ENCODE measurements around the gene IGSF23. TPM values are rescaled to one million over a fixed set of nuclear protein-coding genes. Genes with fewer than 3 reads are reported as not detected.

The IGSF23 gene
- total RNA-seq, 1 donor from 2014 or later: not detected

- no peaks in the 10 kb centered on the region for H3K27me3 ChIP-seq
- H3K79me2 ChIP-seq (ENCODE audit: low read depth): no peaks in the 10 kb centered on the region
- TF ChIP-seq CTCF (IDR thresholded peaks at IDR 0.05) (no peak), EZH2 (IDR thresholded peaks at IDR 0.05) (no peak), EZH2phosphoT487 (IDR thresholded peaks at IDR 0.05) (no peak)
- H3K4me3 ChIP-seq: no peak overlapping the region
- H3K9ac ChIP-seq: no peak overlapping the region
- Mint-ChIP-seq H3K36me3 (no peaks in the 10 kb centered on the region), H3K27me3 (ENCODE audit: insufficient read depth, low read depth) (peaks cover 2% of the 10 kb centered on the region), H3K9me3 (peaks cover 6% of the 10 kb centered on the region), H3K4me1 (no peaks in the 10 kb centered on the region), H3K4me3 (no peak overlapping the region), H3K27ac (no peak overlapping the region)
- H3K4me1 ChIP-seq: no peaks in the 10 kb centered on the region
- H3F3A ChIP-seq (ENCODE audit: low read depth): no peaks in the 10 kb centered on the region
- no peak overlapping the region for H2AFZ ChIP-seq (replicated peaks)
- DNase-seq (ENCODE audit: low spot score): no peak
- no peak overlapping the region for H3K4me2 ChIP-seq
- no peaks in the 10 kb centered on the region for H3K9me3 ChIP-seq (ENCODE audit: low read depth)
- no peaks in the 10 kb centered on the region for H4K20me1 ChIP-seq (ENCODE audit: low read depth)
- no peaks in the 10 kb centered on the region for H3K36me3 ChIP-seq
- H3K27ac ChIP-seq: no peak overlapping the region
Observed at GRCh38 chr19:44604241-44604640, 9.1 kb upstream of the IGSF23 start.

DNA sequence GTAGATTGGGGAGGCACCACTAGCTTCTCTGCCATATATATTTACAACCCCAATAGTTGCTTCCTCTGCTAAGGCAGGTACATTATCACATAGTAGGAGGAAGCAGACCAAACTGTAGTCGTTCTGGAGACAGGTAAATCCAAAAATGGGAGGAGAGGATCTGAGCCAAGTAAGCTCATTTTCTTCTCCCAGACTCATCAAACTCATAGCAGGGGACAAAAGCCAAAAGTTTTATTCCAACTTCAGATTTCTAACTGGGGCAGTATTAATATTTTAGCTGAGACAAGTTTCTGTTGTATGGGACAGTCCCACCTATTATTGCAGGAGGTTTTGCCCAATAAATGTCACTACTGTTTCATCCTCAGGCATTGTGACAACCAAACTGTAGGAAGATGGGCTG lies 7.8 kb upstream of the IGSF23 start:
- Histone ChIP-seq H2AFZ (replicated peaks) (no peak overlapping the region), H4K20me1 (ENCODE audit: low read depth) (no peaks in the 10 kb centered on the region), H3K79me2 (ENCODE audit: low read depth) (no peaks in the 10 kb centered on the region), H3K4me3 (no peak overlapping the region), H3K27ac (no peak overlapping the region), H3K27me3 (no peaks in the 10 kb centered on the region), H3K9me3 (ENCODE audit: low read depth) (no peaks in the 10 kb centered on the region), H3K4me2 (no peak overlapping the region), H3K4me1 (no peaks in the 10 kb centered on the region), H3K9ac (no peak overlapping the region), H3F3A (ENCODE audit: low read depth) (no peaks in the 10 kb centered on the region), H3K36me3 (no peaks in the 10 kb centered on the region)
- Mint-ChIP-seq H3K4me1 (no peaks in the 10 kb centered on the region), H3K4me3 (no peak overlapping the region), H3K27me3 (ENCODE audit: insufficient read depth, low read depth) (peaks cover 2% of the 10 kb centered on the region), H3K27ac (no peak overlapping the region), H3K36me3 (no peaks in the 10 kb centered on the region), H3K9me3 (peaks cover 2% of the 10 kb centered on the region)
- no peak for DNase-seq (ENCODE audit: low spot score)
- TF ChIP-seq EZH2 (IDR thresholded peaks at IDR 0.05) (no peak), CTCF (IDR thresholded peaks at IDR 0.05) (no peak), EZH2phosphoT487 (IDR thresholded peaks at IDR 0.05) (no peak)

DNA sequence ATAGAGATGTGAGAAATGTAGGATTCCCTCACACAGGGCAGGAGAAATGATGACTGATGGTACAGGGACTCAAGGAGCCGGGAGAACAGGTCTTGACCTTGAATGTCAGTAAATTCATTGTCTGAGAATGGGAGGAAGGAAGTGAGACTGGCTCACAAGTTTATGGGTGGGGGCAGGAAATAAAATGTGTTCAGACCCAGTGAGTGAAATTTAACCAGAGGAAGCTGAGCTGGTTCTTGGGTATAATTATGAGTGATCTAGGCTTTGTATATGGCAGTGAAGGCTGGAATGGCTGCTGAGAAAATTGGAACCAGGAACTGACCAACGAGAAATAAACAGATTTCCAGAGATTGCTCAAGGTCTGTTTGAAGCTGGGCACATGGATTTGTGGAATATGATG lies 6.3 kb upstream of the IGSF23 start:
- Histone ChIP-seq H3K4me1 (no peaks in the 10 kb centered on the region), H3K27ac (no peak overlapping the region), H4K20me1 (ENCODE audit: low read depth) (no peaks in the 10 kb centered on the region), H2AFZ (replicated peaks) (no peak overlapping the region), H3K4me3 (no peak overlapping the region), H3K79me2 (ENCODE audit: low read depth) (no peaks in the 10 kb centered on the region), H3K36me3 (no peaks in the 10 kb centered on the region), H3K9ac (no peak overlapping the region), H3F3A (ENCODE audit: low read depth) (no peaks in the 10 kb centered on the region), H3K27me3 (no peaks in the 10 kb centered on the region), H3K4me2 (no peak overlapping the region), H3K9me3 (ENCODE audit: low read depth) (no peaks in the 10 kb centered on the region)
- no peak for DNase-seq (ENCODE audit: low spot score)
- TF ChIP-seq CTCF (IDR thresholded peaks at IDR 0.05): no peak
- no peak for TF ChIP-seq EZH2phosphoT487 (IDR thresholded peaks at IDR 0.05)
- no peak for TF ChIP-seq EZH2 (IDR thresholded peaks at IDR 0.05)
- H3K36me3 Mint-ChIP-seq: no peaks in the 10 kb centered on the region
- H3K4me3 Mint-ChIP-seq: no peak overlapping the region
- H3K9me3 Mint-ChIP-seq: peaks cover 2% of the 10 kb centered on the region
- H3K27ac Mint-ChIP-seq: no peak overlapping the region
- H3K4me1 Mint-ChIP-seq: no peaks in the 10 kb centered on the region
- peaks cover 2% of the 10 kb centered on the region for H3K27me3 Mint-ChIP-seq (ENCODE audit: insufficient read depth, low read depth)
